ENCODE data around the gene SPATA46.

The SPATA46 gene

GRCh38 chr1:162391790-162392563 is 15.3 kb upstream of the SPATA46 start:
- H3K4me3 ChIP-seq: no peak overlapping the region
- 0 out of 2 replicates have a peak overlapping the region, but pooled peaks have one; percentile 13 for H3K4me2 ChIP-seq
- no peaks in the 10 kb centered on the region for H3K36me3 ChIP-seq
- no peak overlapping the region for H3K27ac ChIP-seq
- H3K9ac ChIP-seq: no peak overlapping the region
- H3K4me1 ChIP-seq: peaks cover 43% of the 10 kb centered on the region
- H3K27me3 ChIP-seq: no peaks in the 10 kb centered on the region
- H4K20me1 ChIP-seq: no peaks in the 10 kb centered on the region; the same call in 1 of the 2 replicates
- no peak for TF ChIP-seq Cebpa-rat (IDR thresholded peaks at IDR 0.05)
- no peaks in the 10 kb centered on the region for H3K9me3 ChIP-seq

DNA sequence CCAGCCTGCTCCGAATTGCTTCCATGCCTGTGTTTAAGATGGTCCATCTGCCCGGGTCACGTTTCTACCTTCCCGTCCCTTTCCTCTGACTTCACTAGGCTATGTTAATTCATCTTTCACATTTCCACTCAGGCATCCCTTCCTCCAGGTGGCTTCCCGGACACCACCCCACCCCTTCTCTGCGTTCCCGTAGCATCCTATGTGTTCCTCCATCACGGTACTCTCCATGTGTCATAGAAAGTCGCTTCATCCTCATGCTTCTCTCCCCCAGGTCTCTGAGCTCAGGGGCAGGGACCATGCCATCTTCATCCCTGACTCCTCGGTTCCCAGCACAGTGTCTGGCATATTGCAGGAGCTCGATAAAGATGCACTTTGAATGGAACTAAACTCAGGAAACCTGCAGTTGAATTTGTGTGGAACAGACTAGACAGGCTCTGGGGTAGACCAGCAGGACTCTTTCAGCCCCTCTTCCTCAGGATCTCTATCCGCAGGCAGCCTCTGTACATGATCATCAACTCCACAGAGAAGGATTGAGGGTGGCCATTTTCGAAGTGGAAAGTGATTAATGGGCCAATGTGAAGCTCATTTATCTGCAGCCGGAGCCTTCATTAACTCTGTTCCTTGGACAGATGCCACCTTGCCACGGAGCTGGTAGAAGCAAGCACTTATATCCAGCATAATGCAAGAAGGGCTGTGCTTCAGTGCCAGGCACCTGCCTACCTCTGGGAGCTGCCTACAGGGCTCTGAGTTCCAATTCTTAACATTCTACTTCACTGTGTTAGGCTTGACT is 13.9 kb upstream of the SPATA46 start:
- 0 out of 2 replicates have a peak overlapping the region, but pooled peaks have one; percentile 51 for H3K27ac ChIP-seq
- no peak overlapping the region for H3K9ac ChIP-seq
- no peak for TF ChIP-seq Cebpa-rat (IDR thresholded peaks at IDR 0.05)
- no peaks in the 10 kb centered on the region for H3K27me3 ChIP-seq
- no peak overlapping the region for H3K4me3 ChIP-seq
- H3K4me1 ChIP-seq: peaks cover 43% of the 10 kb centered on the region
- H3K36me3 ChIP-seq: no peaks in the 10 kb centered on the region
- peak overlapping the region; percentile 91 for H3K4me2 ChIP-seq
- no peaks in the 10 kb centered on the region for H3K9me3 ChIP-seq
- H4K20me1 ChIP-seq: no peaks in the 10 kb centered on the region; the same call in 1 of the 2 replicates

- H3K27ac ChIP-seq: peak overlapping the region; percentile 51
- no peak overlapping the region for H3K4me3 ChIP-seq
- no peaks in the 10 kb centered on the region; the same call in 1 of the 2 replicates for H4K20me1 ChIP-seq
- H3K4me1 ChIP-seq: peaks cover 43% of the 10 kb centered on the region
- H3K9me3 ChIP-seq: no peaks in the 10 kb centered on the region
- H3K4me2 ChIP-seq: peak overlapping the region; percentile 91
- no peak for TF ChIP-seq Cebpa-rat (IDR thresholded peaks at IDR 0.05)
- H3K9ac ChIP-seq: no peak overlapping the region
- H3K27me3 ChIP-seq: no peaks in the 10 kb centered on the region
- no peaks in the 10 kb centered on the region for H3K36me3 ChIP-seq
Observed at GRCh38 chr1:162389971-162390370, 13.3 kb upstream of the SPATA46 start.

DNA sequence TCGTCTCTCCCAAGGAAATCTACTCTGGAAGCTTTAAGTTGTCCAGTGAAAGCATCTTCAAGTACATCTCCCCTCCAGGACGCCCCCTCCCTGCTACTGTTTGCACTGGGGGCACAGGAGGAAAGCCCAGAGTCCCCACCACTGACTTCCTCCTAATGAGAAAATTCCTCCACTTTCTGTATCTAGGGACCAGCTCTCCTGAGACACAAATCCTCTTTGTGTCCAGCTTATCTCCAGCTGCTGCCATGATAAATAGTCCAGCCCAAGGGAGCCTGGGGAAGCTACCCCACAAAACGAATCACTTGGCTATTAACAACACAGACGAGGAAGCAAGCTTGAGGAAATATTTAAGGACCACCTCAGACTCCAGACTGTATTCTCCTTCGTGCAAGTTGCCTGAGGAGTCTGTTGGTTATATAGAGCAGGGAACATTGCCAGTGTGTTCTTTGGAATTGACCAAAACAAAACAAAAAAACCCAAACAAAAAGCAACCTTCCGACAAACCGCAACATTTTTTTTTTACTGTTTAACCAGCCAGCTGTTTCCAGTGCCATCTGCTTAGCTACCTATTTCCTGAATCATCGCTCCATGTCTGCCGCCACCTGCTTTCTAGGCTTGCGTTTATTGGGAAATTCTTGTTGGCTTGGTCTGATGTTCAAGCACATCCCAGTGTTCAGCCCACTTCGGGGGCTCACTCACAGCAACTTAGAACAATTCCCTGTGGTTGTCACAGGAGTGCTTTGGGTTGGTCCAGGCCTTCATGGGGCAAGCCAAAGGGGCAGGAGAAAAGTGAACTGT is 12.6 kb upstream of the SPATA46 start:
- H3K9ac ChIP-seq: peak overlapping the region; percentile 38; the same call in 1 of the 2 replicates
- H3K27ac ChIP-seq: peak overlapping the region; percentile 67
- H3K4me2 ChIP-seq: peak overlapping the region; percentile 91
- H3K9me3 ChIP-seq: no peaks in the 10 kb centered on the region
- TF ChIP-seq Cebpa-rat (IDR thresholded peaks at IDR 0.05): peak; percentile 79
- peaks cover 43% of the 10 kb centered on the region for H3K4me1 ChIP-seq
- no peaks in the 10 kb centered on the region for H3K27me3 ChIP-seq
- no peaks in the 10 kb centered on the region; the same call in 1 of the 2 replicates for H4K20me1 ChIP-seq
- H3K36me3 ChIP-seq: no peaks in the 10 kb centered on the region
- H3K4me3 ChIP-seq: peak overlapping the region; percentile 36; the same call in 1 of the 2 replicates

DNA sequence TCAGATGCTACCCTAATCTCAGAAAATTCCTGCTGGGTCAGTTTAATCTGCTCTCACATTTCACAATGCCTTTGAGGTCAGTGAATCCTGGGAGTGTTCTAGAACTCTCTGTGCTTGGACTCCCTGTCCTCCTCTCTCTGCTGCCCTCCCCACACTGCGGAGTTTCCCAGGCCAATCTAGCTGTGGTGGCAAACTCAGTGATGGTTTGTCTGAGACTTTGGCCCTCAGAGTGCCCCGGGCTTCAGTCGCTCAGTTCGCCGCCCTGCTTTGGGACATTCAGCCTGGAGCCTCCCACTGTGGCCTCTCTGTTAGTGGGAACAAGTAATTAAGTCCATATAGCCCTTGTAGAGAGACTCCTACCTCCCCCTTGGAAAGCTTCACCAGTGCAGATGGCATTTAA is 12.0 kb upstream of the SPATA46 start:
- Histone ChIP-seq H3K4me1 (peaks cover 43% of the 10 kb centered on the region), H3K9me3 (no peaks in the 10 kb centered on the region), H3K27ac (peak overlapping the region; percentile 67), H3K9ac (peak overlapping the region; percentile 38; the same call in 1 of the 2 replicates), H3K4me3 (peak overlapping the region; percentile 36; the same call in 1 of the 2 replicates), H3K4me2 (peak overlapping the region; percentile 91), H3K36me3 (no peaks in the 10 kb centered on the region), H3K27me3 (no peaks in the 10 kb centered on the region), H4K20me1 (no peaks in the 10 kb centered on the region; the same call in 1 of the 2 replicates)
- no peak for TF ChIP-seq Cebpa-rat (IDR thresholded peaks at IDR 0.05)

- Histone ChIP-seq H3K27ac (peak overlapping the region; percentile 67), H3K36me3 (no peaks in the 10 kb centered on the region), H3K27me3 (no peaks in the 10 kb centered on the region), H4K20me1 (no peaks in the 10 kb centered on the region; the same call in 1 of the 2 replicates), H3K9me3 (no peaks in the 10 kb centered on the region), H3K9ac (no peak overlapping the region), H3K4me1 (peaks cover 43% of the 10 kb centered on the region), H3K4me2 (peak overlapping the region; percentile 91), H3K4me3 (no peak overlapping the region)
- no peak for TF ChIP-seq Cebpa-rat (IDR thresholded peaks at IDR 0.05)
Observed at GRCh38 chr1:162388083-162388594, 11.5 kb upstream of the SPATA46 start.

- no peak overlapping the region for H3K4me2 ChIP-seq
- no peak for TF ChIP-seq Cebpa-rat (IDR thresholded peaks at IDR 0.05)
- H3K9me3 ChIP-seq: no peaks in the 10 kb centered on the region
- H3K4me3 ChIP-seq: no peak overlapping the region
- peaks cover 43% of the 10 kb centered on the region for H3K4me1 ChIP-seq
- no peak overlapping the region for H3K27ac ChIP-seq
- H3K9ac ChIP-seq: no peak overlapping the region
- H3K27me3 ChIP-seq: no peaks in the 10 kb centered on the region
- H4K20me1 ChIP-seq: no peaks in the 10 kb centered on the region; the same call in 1 of the 2 replicates
- no peaks in the 10 kb centered on the region for H3K36me3 ChIP-seq
Observed at GRCh38 chr1:162387226-162388082, 10.8 kb upstream of the SPATA46 start.
